Cardiac muscle cell (in vitro differentiated cells and primary cell): ENCODE measurements around the gene SDHAF2. TPM values are rescaled to one million over a fixed set of nuclear protein-coding genes. Genes with fewer than 3 reads are reported as not detected.
A peak's percentile ranks its signal among the peaks of the same experiment; 100 is the strongest.

Experiments used
- DNase-seq, 2 donors: peaks; one replicate each; pipeline versions ENCODE4 v3.0.0 to v3.0.0-alpha.2; 2010 to 2017; ENCODE audit warnings: low read depth in 1 of 2, low spot score in 1 of 2
- H3K27ac ChIP-seq: fragments of 200-600 bp; sonication (generic); 2 replicates; pipeline ENCODE4 v1.5.1; 2016
- H3K27me3 ChIP-seq: fragments of 200-600 bp; sonication (generic); 2 replicates; pipeline ENCODE4 v1.6.0; 2016; ENCODE audit warnings: control low read depth
- H3K36me3 ChIP-seq: fragments of 200-600 bp; sonication (generic); 2 replicates; pipeline ENCODE4 v1.5.1; 2016; ENCODE audit warnings: control low read depth
- H3K4me1 ChIP-seq: fragments of 200-600 bp; sonication (generic); 2 replicates; pipeline ENCODE4 v1.8.1; 2017; ENCODE audit warnings: low read depth, mild to moderate bottlenecking, mixed run types
- H3K4me3 ChIP-seq: fragments of 200-600 bp; sonication (generic); 2 replicates; pipeline ENCODE4 v1.5.1; 2016; ENCODE audit warnings: mild to moderate bottlenecking
- H3K9me3 ChIP-seq: fragments of 200-600 bp; sonication (generic); 2 replicates; pipeline ENCODE4 v1.5.1; 2017; ENCODE audit warnings: low read depth, mild to moderate bottlenecking, control low read depth
- polyA plus RNA-seq: library from polyadenylated mRNA; unstranded; fragments of >200 nt; fragmentation: Nextera tagmentation; extraction: Ambion mirVana; gene quantifications from 2 replicates; pipeline ENCODE4 v1.2.1, GENCODE V29; 2016
- total RNA-seq: library from RNA; depleted of rRNA; stranded (reverse); fragments of >200 nt; gene quantifications from 2 replicates; pipeline ENCODE4 v1.2.3, GENCODE V29; 2016
- TF ChIP-seq, protein P1 (sequence below): IDR thresholded peaks from 2 replicates; pipeline ENCODE4 v1.5.1; 2012; ENCODE audit warnings: low read depth, mild to moderate bottlenecking, low read length

SDHAF2 gene
- total and polyA plus RNA-seq, 2 experiments from 2014 or later = 21.3 to 67.4 TPM

DNA sequence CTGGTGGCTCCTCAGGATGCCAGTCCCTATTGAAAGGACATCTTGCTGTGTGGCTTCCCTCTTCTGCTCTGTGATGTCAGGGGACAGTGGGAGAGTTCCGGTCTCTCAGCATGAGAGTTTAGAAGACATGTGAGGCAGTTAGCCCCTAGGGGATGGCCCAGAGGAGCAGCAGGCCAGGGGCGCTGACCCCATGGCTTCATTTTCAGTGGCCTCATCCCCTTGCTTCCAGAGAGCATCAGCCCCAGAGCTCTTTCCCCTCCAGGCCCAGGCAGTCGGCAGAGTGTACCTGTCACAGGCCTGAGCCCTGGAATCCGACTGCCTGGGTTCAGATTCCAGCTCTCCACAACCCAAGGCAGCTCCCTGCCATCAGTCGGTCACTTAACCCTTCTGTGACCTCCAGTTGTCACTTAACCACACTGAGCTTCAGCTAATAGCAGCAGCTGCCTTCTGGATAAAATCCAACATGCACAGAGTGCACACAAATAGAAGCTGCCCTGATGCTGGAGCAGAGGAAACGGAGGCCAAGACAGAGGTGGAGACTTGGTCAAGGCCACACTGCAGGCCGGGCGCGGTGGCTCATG, 64.5 kb downstream of the SDHAF2 start:
- TF ChIP-seq, protein P1, sequence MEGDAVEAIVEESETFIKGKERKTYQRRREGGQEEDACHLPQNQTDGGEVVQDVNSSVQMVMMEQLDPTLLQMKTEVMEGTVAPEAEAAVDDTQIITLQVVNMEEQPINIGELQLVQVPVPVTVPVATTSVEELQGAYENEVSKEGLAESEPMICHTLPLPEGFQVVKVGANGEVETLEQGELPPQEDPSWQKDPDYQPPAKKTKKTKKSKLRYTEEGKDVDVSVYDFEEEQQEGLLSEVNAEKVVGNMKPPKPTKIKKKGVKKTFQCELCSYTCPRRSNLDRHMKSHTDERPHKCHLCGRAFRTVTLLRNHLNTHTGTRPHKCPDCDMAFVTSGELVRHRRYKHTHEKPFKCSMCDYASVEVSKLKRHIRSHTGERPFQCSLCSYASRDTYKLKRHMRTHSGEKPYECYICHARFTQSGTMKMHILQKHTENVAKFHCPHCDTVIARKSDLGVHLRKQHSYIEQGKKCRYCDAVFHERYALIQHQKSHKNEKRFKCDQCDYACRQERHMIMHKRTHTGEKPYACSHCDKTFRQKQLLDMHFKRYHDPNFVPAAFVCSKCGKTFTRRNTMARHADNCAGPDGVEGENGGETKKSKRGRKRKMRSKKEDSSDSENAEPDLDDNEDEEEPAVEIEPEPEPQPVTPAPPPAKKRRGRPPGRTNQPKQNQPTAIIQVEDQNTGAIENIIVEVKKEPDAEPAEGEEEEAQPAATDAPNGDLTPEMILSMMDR = no peak
- Histone ChIP-seq H3K27ac (peak overlapping the region; percentile 65), H3K9me3 (no peaks in the 10 kb centered on the region), H3K4me3 (no peak overlapping the region), H3K4me1 (peaks cover 16% of the 10 kb centered on the region), H3K36me3 (no peaks in the 10 kb centered on the region), H3K27me3 (no peaks in the 10 kb centered on the region)
- peak in 1 of 2 donors; percentile 62 for DNase-seq

DNA sequence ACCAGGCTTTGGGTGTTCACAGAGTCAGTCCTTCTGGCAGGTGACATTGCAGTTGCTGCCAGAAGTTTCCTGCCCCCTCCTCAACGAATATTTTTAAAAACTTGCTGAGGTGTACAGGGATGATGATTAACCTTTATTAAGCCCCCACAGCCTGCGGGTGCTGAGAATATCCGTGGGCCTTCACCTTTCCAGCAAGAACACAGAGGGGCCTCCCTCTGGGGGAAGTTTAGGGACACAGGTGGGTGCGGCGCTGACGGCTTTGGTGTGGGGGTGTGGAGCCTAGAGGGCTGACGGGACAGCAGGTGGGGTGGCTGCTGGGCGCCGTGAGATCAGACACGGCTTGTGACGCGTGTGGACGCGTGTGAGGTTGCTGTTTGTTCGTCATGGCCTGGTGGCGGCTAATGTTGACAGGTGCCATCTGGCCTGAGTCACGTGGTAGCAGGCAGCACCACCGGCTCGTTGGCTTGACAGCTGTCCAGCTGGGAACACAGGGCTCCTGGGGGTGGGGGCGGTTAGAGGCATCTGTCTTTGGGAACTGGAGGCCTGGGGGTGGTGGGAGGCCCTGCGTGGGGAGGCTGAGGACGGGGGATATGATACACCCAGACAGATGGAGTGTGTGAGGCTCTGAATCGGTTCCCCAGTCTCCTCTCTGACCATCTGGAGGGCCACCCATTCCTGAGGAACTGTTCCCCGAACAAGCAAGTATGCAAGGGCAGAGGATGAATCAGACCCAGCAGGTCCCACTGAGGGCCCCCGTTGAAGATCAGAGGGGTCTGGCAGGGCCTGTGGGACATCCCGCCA, 66.1 kb downstream of the SDHAF2 start:
- no peak overlapping the region for H3K4me3 ChIP-seq
- H3K27me3 ChIP-seq = no peaks in the 10 kb centered on the region
- no peak for DNase-seq
- H3K9me3 ChIP-seq = no peaks in the 10 kb centered on the region
- TF ChIP-seq, protein P1 = no peak
- H3K4me1 ChIP-seq = peaks cover 7% of the 10 kb centered on the region
- H3K27ac ChIP-seq = no peak overlapping the region
- H3K36me3 ChIP-seq = no peaks in the 10 kb centered on the region

Other genes with a start within 250 kb of the SDHAF2 start
- not detected in 2 replicates for gene PGA3, start 226.6 kb upstream of the SDHAF2 start, total RNA-seq
- gene PGA3, start 226.6 kb upstream of the SDHAF2 start, polyA plus RNA-seq = not detected in 2 replicates
- 0.88 and 1.2 TPM in 2 replicates for gene PGA4, start 207.8 kb upstream of the SDHAF2 start, total RNA-seq
- gene PGA4, start 207.8 kb upstream of the SDHAF2 start, polyA plus RNA-seq = 0.48 TPM in 1 of 2 replicates, not detected in the other
- 0.89 and 3.2 TPM in 2 replicates for gene PGA5, start 188.9 kb upstream of the SDHAF2 start, total RNA-seq
- 0.85 and 4.8 TPM in 2 replicates for gene PGA5, start 188.9 kb upstream of the SDHAF2 start, polyA plus RNA-seq
- 1.8 and 2.3 TPM in 2 replicates for gene VWCE, start 134.8 kb upstream of the SDHAF2 start, total RNA-seq
- gene VWCE, start 134.8 kb upstream of the SDHAF2 start, polyA plus RNA-seq = 3.1 and 3.5 TPM in 2 replicates
- 321 and 393 TPM in 2 replicates for gene DDB1, start 97.0 kb upstream of the SDHAF2 start, total RNA-seq
- 286 and 304 TPM in 2 replicates for gene DDB1, start 97.0 kb upstream of the SDHAF2 start, polyA plus RNA-seq
- gene TKFC, start 96.9 kb upstream of the SDHAF2 start, total RNA-seq = 50.9 and 58.1 TPM in 2 replicates
- gene TKFC, start 96.9 kb upstream of the SDHAF2 start, polyA plus RNA-seq = 84.3 and 87.4 TPM in 2 replicates
- 7.8 and 13.5 TPM in 2 replicates for gene CYB561A3, start 68.2 kb upstream of the SDHAF2 start, total RNA-seq
- 10.2 and 12.6 TPM in 2 replicates for gene CYB561A3, start 68.2 kb upstream of the SDHAF2 start, polyA plus RNA-seq
- gene TMEM138, start 67.8 kb upstream of the SDHAF2 start, total RNA-seq = 13.8 and 25.2 TPM in 2 replicates
- gene TMEM138, start 67.8 kb upstream of the SDHAF2 start, polyA plus RNA-seq = 25.0 and 34.1 TPM in 2 replicates
- gene TMEM216, start 37.5 kb upstream of the SDHAF2 start, total RNA-seq = 12.5 and 19.3 TPM in 2 replicates
- 20.1 and 21.5 TPM in 2 replicates for gene TMEM216, start 37.5 kb upstream of the SDHAF2 start, polyA plus RNA-seq
- 46.9 and 64.7 TPM in 2 replicates for gene CPSF7, start 149 bp upstream of the SDHAF2 start, total RNA-seq
- 34.6 and 55.5 TPM in 2 replicates for gene CPSF7, start 149 bp upstream of the SDHAF2 start, polyA plus RNA-seq
- gene LRRC10B, start 78.6 kb downstream of the SDHAF2 start, total RNA-seq = 0.60 and 0.74 TPM in 2 replicates
- gene LRRC10B, start 78.6 kb downstream of the SDHAF2 start, polyA plus RNA-seq = 0.62 and 0.65 TPM in 2 replicates
- 8.7 and 12.1 TPM in 2 replicates for gene SYT7, start 151.0 kb downstream of the SDHAF2 start, total RNA-seq
- gene SYT7, start 151.0 kb downstream of the SDHAF2 start, polyA plus RNA-seq = 6.3 and 7.5 TPM in 2 replicates